ENCODE results near the gene IGSF11. TPM values are rescaled to one million over a fixed set of nuclear protein-coding genes. Genes with fewer than 3 reads are reported as not detected.
"Not testable (repeated sequence)": the region's sequence is repeated elsewhere in the genome, so short reads cannot be mapped to it uniquely, and the experiment has no call there.

IGSF11 gene
- polyA plus RNA-seq, 1 donor (not counting 4 experiments of a cell fraction or from before 2014, with no cell fraction given) = 0.68 TPM

DNA sequence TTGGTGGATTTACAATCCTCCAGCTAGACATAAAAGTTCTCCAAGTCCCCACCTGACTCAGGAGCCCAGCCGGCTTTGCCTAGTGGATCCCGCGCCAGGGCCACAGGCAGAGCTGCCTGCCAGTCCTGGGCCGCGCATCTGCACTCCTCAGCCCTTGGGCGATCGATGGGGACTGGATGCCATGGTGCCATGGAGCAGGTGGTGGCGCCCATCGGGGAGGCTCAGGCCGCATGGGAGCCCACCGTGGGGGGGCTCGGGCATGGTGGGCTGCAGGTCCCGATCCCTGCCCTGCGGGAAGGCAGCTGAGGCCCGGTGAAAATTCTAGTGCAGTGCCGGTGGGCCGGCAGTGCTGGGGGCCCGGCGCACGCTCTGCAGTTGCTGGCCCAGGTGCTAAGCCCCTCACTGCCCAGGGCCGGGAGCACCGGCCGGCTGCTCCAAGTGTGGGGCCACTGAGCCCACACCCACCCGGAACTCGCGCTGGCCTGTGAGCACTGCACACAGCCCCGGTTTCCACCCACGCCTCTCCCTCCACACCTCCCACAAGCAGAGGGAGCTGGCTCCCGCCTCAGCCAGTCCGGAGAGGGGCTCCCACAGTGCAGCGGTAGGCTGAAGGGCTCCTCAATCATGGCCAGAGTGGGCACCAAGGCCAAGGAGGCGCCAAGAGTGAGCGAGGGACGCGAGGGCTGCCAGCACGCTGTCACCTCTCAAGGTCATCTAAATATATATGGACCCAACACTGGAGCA lies 38.8 kb upstream of the IGSF11 start:
- Histone ChIP-seq H3K79me2 (ENCODE audit: control insufficient read depth, insufficient read depth, low read length) (no peaks in the 10 kb centered on the region), H3K27me3 (ENCODE audit: control insufficient read depth, extremely low read depth, insufficient read depth, low read length) (no peaks in the 10 kb centered on the region), H3K4me3 (ENCODE audit: control insufficient read depth in 2 of 3, extremely low read depth in 1 of 3, insufficient read depth in 2 of 3, low read depth in 1 of 3, low read length in 3 of 3) (no peak overlapping the region), H3K27ac (ENCODE audit: control insufficient read depth, insufficient read depth, low read length) (no peak overlapping the region), H4K20me1 (ENCODE audit: control insufficient read depth, extremely low read depth, insufficient read depth, low read length) (no peaks in the 10 kb centered on the region), H3K9me1 (ENCODE audit: control insufficient read depth, extremely low read depth, insufficient read depth, low read length) (no peaks in the 10 kb centered on the region), H3K9me3 (ENCODE audit: control insufficient read depth, low read depth, low read length) (no peaks in the 10 kb centered on the region), H2AFZ (ENCODE audit: control insufficient read depth, low read length) (no peak overlapping the region), H3K4me1 (ENCODE audit: control insufficient read depth, extremely low read depth, insufficient read depth, low read length) (no peaks in the 10 kb centered on the region), H3K4me2 (ENCODE audit: control insufficient read depth, extremely low read depth, insufficient read depth, low read depth, low read length) (no peak overlapping the region), H3K36me3 (ENCODE audit: control insufficient read depth in 2 of 2, extremely low read depth in 1 of 2, insufficient read depth in 2 of 2, low read length in 2 of 2) (no peaks in the 10 kb centered on the region), H3K9ac (ENCODE audit: control insufficient read depth, extremely low read depth, insufficient read depth, low read length) (no peak overlapping the region)
- dilution Hi-C loops (cut with MboI; ENCODE audit: extremely low pct_ligation_motif_present, low sequenced_read_pairs) = no loop called here
- TF ChIP-seq, protein P1, sequence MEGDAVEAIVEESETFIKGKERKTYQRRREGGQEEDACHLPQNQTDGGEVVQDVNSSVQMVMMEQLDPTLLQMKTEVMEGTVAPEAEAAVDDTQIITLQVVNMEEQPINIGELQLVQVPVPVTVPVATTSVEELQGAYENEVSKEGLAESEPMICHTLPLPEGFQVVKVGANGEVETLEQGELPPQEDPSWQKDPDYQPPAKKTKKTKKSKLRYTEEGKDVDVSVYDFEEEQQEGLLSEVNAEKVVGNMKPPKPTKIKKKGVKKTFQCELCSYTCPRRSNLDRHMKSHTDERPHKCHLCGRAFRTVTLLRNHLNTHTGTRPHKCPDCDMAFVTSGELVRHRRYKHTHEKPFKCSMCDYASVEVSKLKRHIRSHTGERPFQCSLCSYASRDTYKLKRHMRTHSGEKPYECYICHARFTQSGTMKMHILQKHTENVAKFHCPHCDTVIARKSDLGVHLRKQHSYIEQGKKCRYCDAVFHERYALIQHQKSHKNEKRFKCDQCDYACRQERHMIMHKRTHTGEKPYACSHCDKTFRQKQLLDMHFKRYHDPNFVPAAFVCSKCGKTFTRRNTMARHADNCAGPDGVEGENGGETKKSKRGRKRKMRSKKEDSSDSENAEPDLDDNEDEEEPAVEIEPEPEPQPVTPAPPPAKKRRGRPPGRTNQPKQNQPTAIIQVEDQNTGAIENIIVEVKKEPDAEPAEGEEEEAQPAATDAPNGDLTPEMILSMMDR (optimal IDR thresholded peaks at IDR 0.05 in 1 of 3, IDR thresholded peaks at IDR 0.05 in 1 of 3, conservative IDR thresholded peaks at IDR 0.05 in 1 of 3; ENCODE audit: extremely low read depth in 1 of 3, insufficient read depth in 2 of 3, low read length in 3 of 3) = no peak
- no peak for TF ChIP-seq EZH2 (IDR thresholded peaks at IDR 0.05; ENCODE audit: low read length)
- FAIRE-seq = no peak
- DNase-seq (ENCODE audit: low read depth, low spot score) = no peak

DNA sequence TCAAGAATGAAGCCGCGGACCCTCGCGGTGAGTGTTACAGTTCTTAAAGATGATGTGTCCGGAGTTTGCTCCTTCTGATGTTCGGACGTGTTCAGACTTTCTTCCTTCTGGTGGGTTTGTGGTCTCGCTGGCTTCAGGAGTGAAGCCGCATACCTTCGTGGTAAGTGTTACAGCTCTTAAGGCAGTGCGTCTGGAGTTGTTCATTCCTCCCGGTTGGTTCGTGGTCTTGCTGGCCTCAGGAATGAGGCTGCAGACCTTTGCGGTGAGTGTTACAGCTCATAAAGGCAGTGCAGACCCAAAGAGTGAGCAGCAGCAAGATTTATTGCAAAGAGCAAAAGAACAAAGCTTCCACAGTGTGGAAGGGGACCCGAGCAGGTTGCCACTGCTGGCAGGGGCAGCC lies 37.8 kb upstream of the IGSF11 start:
- H3K36me3 ChIP-seq (ENCODE audit: control insufficient read depth in 2 of 2, extremely low read depth in 1 of 2, insufficient read depth in 2 of 2, low read length in 2 of 2); H2AFZ ChIP-seq (ENCODE audit: control insufficient read depth, low read length); FAIRE-seq; H3K27me3 ChIP-seq (ENCODE audit: control insufficient read depth, extremely low read depth, insufficient read depth, low read length); H3K79me2 ChIP-seq (ENCODE audit: control insufficient read depth, insufficient read depth, low read length); DNase-seq (ENCODE audit: low read depth, low spot score); H3K9me1 ChIP-seq (ENCODE audit: control insufficient read depth, extremely low read depth, insufficient read depth, low read length); H3K4me3 ChIP-seq (ENCODE audit: control insufficient read depth in 2 of 3, extremely low read depth in 1 of 3, insufficient read depth in 2 of 3, low read depth in 1 of 3, low read length in 3 of 3); dilution Hi-C loops (cut with MboI; ENCODE audit: extremely low pct_ligation_motif_present, low sequenced_read_pairs); H3K4me1 ChIP-seq (ENCODE audit: control insufficient read depth, extremely low read depth, insufficient read depth, low read length); H3K4me2 ChIP-seq (ENCODE audit: control insufficient read depth, extremely low read depth, insufficient read depth, low read depth, low read length); H3K9ac ChIP-seq (ENCODE audit: control insufficient read depth, extremely low read depth, insufficient read depth, low read length); H4K20me1 ChIP-seq (ENCODE audit: control insufficient read depth, extremely low read depth, insufficient read depth, low read length); H3K27ac ChIP-seq (ENCODE audit: control insufficient read depth, insufficient read depth, low read length); H3K9me3 ChIP-seq (ENCODE audit: control insufficient read depth, low read depth, low read length): not testable (repeated sequence)

DNA sequence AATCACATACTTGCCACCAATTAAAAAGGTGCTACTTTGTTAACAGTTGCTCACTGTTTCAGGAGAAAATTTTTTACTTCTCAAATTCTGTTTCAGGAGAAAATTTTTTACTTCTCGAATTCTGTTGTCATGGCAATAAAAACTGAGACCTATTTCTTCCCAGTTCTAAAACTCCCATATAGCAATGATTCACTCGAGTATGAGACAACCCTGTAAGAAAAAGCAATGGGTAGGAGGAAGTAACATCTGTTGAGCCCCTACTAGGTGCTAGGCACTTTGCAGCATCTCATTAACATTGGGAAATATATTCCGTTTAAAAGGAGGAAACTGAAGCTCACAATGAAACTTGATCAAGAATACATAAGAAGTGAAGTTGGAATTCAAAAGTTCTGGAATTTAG lies 35.1 kb upstream of the IGSF11 start:
- Histone ChIP-seq H2AFZ (ENCODE audit: control insufficient read depth, low read length) (no peak overlapping the region), H3K4me1 (ENCODE audit: control insufficient read depth, extremely low read depth, insufficient read depth, low read length) (no peaks in the 10 kb centered on the region), H3K9me1 (ENCODE audit: control insufficient read depth, extremely low read depth, insufficient read depth, low read length) (no peaks in the 10 kb centered on the region), H4K20me1 (ENCODE audit: control insufficient read depth, extremely low read depth, insufficient read depth, low read length) (no peaks in the 10 kb centered on the region), H3K9me3 (ENCODE audit: control insufficient read depth, low read depth, low read length) (no peaks in the 10 kb centered on the region), H3K36me3 (ENCODE audit: control insufficient read depth in 2 of 2, extremely low read depth in 1 of 2, insufficient read depth in 2 of 2, low read length in 2 of 2) (no peaks in the 10 kb centered on the region), H3K27ac (ENCODE audit: control insufficient read depth, insufficient read depth, low read length) (no peak overlapping the region), H3K79me2 (ENCODE audit: control insufficient read depth, insufficient read depth, low read length) (no peaks in the 10 kb centered on the region), H3K9ac (ENCODE audit: control insufficient read depth, extremely low read depth, insufficient read depth, low read length) (no peak overlapping the region), H3K4me3 (ENCODE audit: control insufficient read depth in 2 of 3, extremely low read depth in 1 of 3, insufficient read depth in 2 of 3, low read depth in 1 of 3, low read length in 3 of 3) (no peak overlapping the region), H3K4me2 (ENCODE audit: control insufficient read depth, extremely low read depth, insufficient read depth, low read depth, low read length) (no peak overlapping the region), H3K27me3 (ENCODE audit: control insufficient read depth, extremely low read depth, insufficient read depth, low read length) (no peaks in the 10 kb centered on the region)
- dilution Hi-C loops (cut with MboI; ENCODE audit: extremely low pct_ligation_motif_present, low sequenced_read_pairs) = no loop called here
- no peak for FAIRE-seq
- no peak for TF ChIP-seq EZH2 (IDR thresholded peaks at IDR 0.05; ENCODE audit: low read length)
- TF ChIP-seq, protein P1 (optimal IDR thresholded peaks at IDR 0.05 in 1 of 3, IDR thresholded peaks at IDR 0.05 in 1 of 3, conservative IDR thresholded peaks at IDR 0.05 in 1 of 3; ENCODE audit: extremely low read depth in 1 of 3, insufficient read depth in 2 of 3, low read length in 3 of 3) = no peak
- DNase-seq (ENCODE audit: low read depth, low spot score) = no peak
